C4-2B (cell line): ENCODE measurements around the gene FAM78B.

Experiments used
- H3K27ac ChIP-seq: fragments of 450-650 bp; 2 replicates; pipeline ENCODE4 v1.5.1; 2017
- CTCF ChIP-seq: fragments of 450-650 bp; conservative IDR thresholded peaks from 2 replicates; pipeline ENCODE4 v1.5.1; 2017; ENCODE audit warnings: mild to moderate bottlenecking
- ZFX ChIP-seq: fragments of 450-650 bp; IDR thresholded peaks from 2 replicates; pipeline ENCODE4 v1.6.1; 2017

Gene FAM78B

GRCh38 chr1:166086113-166086883 is 80.5 kb downstream of the FAM78B start:
- no peak for TF ChIP-seq CTCF
- TF ChIP-seq ZFX, result no peak
- H3K27ac ChIP-seq, result no peak overlapping the region

GRCh38 chr1:166084613-166085012 is 82.2 kb downstream of the FAM78B start:
- no peak overlapping the region for H3K27ac ChIP-seq
- no peak for TF ChIP-seq ZFX
- TF ChIP-seq CTCF, result no peak

- TF ChIP-seq CTCF, result no peak
- no peak for TF ChIP-seq ZFX
- H3K27ac ChIP-seq, result no peak overlapping the region
Measured at GRCh38 chr1:166083887-166084286, 82.9 kb downstream of the FAM78B start.

GRCh38 chr1:166082601-166083000 is 84.2 kb downstream of the FAM78B start:
- no peak for TF ChIP-seq ZFX
- TF ChIP-seq CTCF, result no peak

DNA sequence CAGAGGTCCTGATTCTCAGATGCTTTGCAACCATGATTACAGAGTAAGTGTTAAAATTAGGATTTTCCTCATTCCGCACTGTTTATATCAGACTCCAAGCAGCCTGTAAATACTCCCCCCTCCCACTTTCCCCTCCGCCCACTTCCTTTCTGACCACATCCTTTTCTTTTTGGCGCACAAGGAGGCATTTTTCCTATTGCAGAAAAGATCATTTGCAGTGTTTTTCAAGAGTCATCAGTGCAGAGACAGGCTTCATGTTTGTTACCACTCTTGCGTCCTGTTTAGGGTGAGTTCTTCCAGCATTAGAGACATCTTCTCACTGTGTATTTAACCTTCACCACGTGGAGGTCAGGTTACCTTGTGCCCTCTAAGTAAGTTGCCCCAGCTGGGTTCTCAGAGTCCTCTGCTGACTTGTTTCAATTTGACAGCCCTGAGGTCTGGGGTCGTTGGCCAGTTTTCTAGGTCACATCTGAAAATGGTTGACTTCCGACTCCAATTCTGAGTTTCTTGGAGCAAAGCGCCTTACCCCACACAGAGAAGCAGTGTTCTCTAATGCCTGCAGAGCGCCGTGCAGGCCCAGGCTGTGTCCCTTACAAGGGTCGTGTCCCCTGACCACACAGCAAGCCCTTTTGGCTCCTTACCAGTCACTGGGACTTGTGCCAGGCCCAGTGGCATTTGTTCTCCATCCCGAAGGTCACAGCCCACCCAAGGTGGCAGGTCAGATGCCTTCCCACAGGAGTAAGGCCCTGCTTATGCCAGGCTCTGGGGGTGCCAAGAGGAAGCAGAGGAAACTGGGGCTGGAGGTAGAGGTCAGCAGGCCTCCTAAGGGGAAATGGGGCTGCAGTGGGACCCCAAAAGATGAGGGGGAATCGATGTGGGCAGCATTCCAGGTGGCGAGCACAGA is 85.6 kb downstream of the FAM78B start:
- H3K27ac ChIP-seq, result no peak overlapping the region
- TF ChIP-seq CTCF (no peak), ZFX (no peak)

More at GRCh38 chr1:166082601-166083000, 84.2 kb downstream of the FAM78B start:
- H3K27ac ChIP-seq, result no peak overlapping the region

DNA sequence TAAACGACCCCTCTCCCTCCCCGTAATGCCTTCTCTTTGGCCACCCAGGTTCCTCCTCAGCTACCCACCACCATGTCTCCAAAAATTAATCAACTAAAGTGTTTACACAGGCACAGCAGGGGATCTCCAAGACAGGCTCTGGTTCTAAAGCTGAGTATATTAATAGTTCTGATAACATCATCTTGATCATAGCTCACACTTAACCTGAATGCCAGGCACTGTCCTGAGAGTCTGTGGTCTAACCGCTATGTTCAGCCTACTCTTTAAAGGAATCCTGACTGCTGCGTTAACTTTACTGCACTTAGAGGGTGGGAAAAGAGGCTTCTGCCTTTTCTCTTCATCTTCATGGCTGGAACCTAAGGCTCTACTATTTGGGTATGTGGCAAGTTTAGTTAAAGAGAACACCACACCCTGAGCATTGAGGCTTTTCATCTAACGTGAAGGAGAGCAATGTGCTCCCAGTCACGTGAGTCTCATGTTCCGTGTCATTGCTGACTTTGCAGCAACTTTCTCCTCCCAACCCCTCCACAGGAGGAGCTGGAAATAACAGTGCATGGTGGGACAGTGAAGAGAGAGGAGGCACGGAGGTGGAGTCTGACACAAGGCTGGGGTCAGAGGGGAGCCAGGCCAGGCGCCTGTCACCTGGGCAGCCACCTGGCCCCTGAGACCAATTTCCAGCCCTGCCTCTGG is 86.4 kb downstream of the FAM78B start:
- H3K27ac ChIP-seq, result no peak overlapping the region
- no peak for TF ChIP-seq ZFX
- TF ChIP-seq CTCF, result no peak
